ENCODE data around the gene NFIB.

DNA sequence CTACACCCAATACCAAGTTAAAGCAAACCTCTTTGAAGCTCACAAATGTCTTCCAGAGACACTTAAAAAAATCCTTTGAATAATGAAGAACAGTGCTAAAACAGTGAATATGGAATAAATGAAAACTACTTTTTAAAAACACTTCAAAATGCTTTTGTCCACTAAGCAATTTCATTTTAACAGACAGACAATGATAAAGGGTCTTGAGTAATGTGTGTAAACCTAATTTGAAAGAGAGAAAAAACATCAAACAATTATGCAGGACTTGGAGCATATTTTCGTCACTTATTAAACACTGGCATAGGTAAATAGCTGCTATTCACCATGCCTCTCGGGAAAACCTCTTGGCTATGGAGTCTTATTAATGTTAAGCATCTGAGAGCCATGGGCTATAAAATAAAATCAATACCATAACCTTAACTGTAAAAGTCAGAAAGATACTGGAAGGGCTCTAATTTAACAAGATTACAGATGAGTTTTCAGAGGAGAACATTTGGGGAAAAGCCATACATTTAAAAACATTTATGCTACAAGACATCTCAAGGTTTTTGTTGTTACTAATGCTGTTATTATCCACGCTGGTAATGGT, 177.8 kb downstream of the NFIB start:
- TF ChIP-seq YY1 (IDR thresholded peaks at IDR 0.05; ENCODE audit: insufficient read depth, insufficient read length) = no peak
- no peak for TF ChIP-seq SUZ12 (IDR thresholded peaks at IDR 0.05; ENCODE audit: extremely low read depth, insufficient read depth, insufficient read length)
- TF ChIP-seq ZNF274 (IDR thresholded peaks at IDR 0.05; ENCODE audit: low read depth, low read length) = no peak

All from NT2/D1 (cell line).